ENCODE data around the gene SND1. TPM values are rescaled to one million over a fixed set of nuclear protein-coding genes. Genes with fewer than 3 reads are reported as not detected.

The SND1 gene
- total and polyA plus RNA-seq, 2 of the 4 experiments (the other 2 are of a cell fraction), result 154 to 294 TPM

- in situ Hi-C loops (cut with MboI; ENCODE audit: low sequenced_read_pairs), result no loop called here
- Histone ChIP-seq H2BK120ac (ENCODE audit: low read depth, low read length) (no peak overlapping the region), H3K9me3 (ENCODE audit: control insufficient read depth, insufficient read depth, low read length) (peaks cover 5% of the 10 kb centered on the region), H2AK9ac (replicated peaks; ENCODE audit: low read depth, low read length, poor library complexity) (no peak overlapping the region), H2BK5ac (ENCODE audit: low read depth, low read length, poor library complexity, severe bottlenecking) (no peak overlapping the region), H3K14ac (replicated peaks; ENCODE audit: low read depth, low read length) (no peak overlapping the region), H3K36me3 (ENCODE audit: control insufficient read depth, insufficient read depth, low read length) (no peaks in the 10 kb centered on the region), H3K79me1 (ENCODE audit: low read depth in 1 of 2, low read length in 2 of 2) (no peaks in the 10 kb centered on the region), H4K91ac (ENCODE audit: insufficient read depth, low read depth, low read length) (no peak overlapping the region), H3K4me1 (ENCODE audit: control insufficient read depth, insufficient read depth, low read length) (no peaks in the 10 kb centered on the region), H3K56ac (ENCODE audit: extremely low read depth, insufficient read depth, low read length) (no peak overlapping the region), H3K4me2 (ENCODE audit: low read depth, low read length) (no peak overlapping the region), H2BK20ac (ENCODE audit: low read depth, low read length) (no peak overlapping the region), H2AFZ (replicated peaks; ENCODE audit: low read length, poor library complexity) (no peak overlapping the region), H3K18ac (ENCODE audit: low read depth, low read length) (no peak overlapping the region), H3K27ac (ENCODE audit: insufficient read depth, low read length) (no peak overlapping the region), H4K8ac (ENCODE audit: low read depth in 2 of 2, low read length in 2 of 2) (no peak overlapping the region), H2BK15ac (ENCODE audit: low read depth, low read length) (no peak overlapping the region), H3K9ac (ENCODE audit: low read depth, low read length) (no peak overlapping the region), H3K23ac (ENCODE audit: low read depth, low read length) (no peak overlapping the region), H4K5ac (ENCODE audit: low read depth, low read length) (no peak overlapping the region), H2AK5ac (ENCODE audit: low read depth, low read length) (no peak overlapping the region), H3K4me3 (ENCODE audit: insufficient read depth, low read depth, low read length) (no peak overlapping the region), H3K27me3 (ENCODE audit: control insufficient read depth, insufficient read depth, low read length) (peaks cover 30% of the 10 kb centered on the region), H4K20me1 (ENCODE audit: insufficient read depth, low read length) (no peaks in the 10 kb centered on the region), H3K9me1 (ENCODE audit: insufficient read depth, low read length) (no peaks in the 10 kb centered on the region), H3K4ac (ENCODE audit: low read depth, low read length) (no peak overlapping the region)
- no peak for TF ChIP-seq MAZ (IDR thresholded peaks at IDR 0.05; ENCODE audit: borderline replicate concordance, low read depth, low read length)
- TF ChIP-seq NFE2L2 (IDR thresholded peaks at IDR 0.05; ENCODE audit: low read depth, low read length), result no peak
- no peak for TF ChIP-seq CHD1 (IDR thresholded peaks at IDR 0.05; ENCODE audit: low read depth, low read length)
- TF ChIP-seq, protein P1, sequence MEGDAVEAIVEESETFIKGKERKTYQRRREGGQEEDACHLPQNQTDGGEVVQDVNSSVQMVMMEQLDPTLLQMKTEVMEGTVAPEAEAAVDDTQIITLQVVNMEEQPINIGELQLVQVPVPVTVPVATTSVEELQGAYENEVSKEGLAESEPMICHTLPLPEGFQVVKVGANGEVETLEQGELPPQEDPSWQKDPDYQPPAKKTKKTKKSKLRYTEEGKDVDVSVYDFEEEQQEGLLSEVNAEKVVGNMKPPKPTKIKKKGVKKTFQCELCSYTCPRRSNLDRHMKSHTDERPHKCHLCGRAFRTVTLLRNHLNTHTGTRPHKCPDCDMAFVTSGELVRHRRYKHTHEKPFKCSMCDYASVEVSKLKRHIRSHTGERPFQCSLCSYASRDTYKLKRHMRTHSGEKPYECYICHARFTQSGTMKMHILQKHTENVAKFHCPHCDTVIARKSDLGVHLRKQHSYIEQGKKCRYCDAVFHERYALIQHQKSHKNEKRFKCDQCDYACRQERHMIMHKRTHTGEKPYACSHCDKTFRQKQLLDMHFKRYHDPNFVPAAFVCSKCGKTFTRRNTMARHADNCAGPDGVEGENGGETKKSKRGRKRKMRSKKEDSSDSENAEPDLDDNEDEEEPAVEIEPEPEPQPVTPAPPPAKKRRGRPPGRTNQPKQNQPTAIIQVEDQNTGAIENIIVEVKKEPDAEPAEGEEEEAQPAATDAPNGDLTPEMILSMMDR (conservative IDR thresholded peaks at IDR 0.05; ENCODE audit: low read depth, low read length), result no peak
- TF ChIP-seq BHLHE40 (IDR thresholded peaks at IDR 0.05; ENCODE audit: low read depth, low read length), result no peak
- no peak for TF ChIP-seq MXI1 (IDR thresholded peaks at IDR 0.05; ENCODE audit: borderline replicate concordance, low read depth, low read length)
- TF ChIP-seq SMC3 (IDR thresholded peaks at IDR 0.05; ENCODE audit: low read depth, low read length), result no peak
- TF ChIP-seq MAFK (IDR thresholded peaks at IDR 0.05; ENCODE audit: low read depth, low read length), result no peak
- no peak for TF ChIP-seq RAD21 (IDR thresholded peaks at IDR 0.05; ENCODE audit: low read length)
- TF ChIP-seq ELK1 (IDR thresholded peaks at IDR 0.05; ENCODE audit: borderline replicate concordance, low read depth, low read length), result no peak
- ATAC-seq (ENCODE audit: low read depth), result no peak
- dilution Hi-C loops (cut with HindIII; ENCODE audit: low sequenced_read_pairs, unreplicated experiment), result no loop called here
- intact Hi-C loops (cut with micrococcal nuclease), result no loop called here
- no TSS peak for BruUV-seq (replicated peaks)
- DNase-seq, result no peak
- 100% methylated on average over 1 of the region's 6 CpGs; no CpG with 5 or more reads in 1 of the 2 experiments for WGBS, 2 experiments (ENCODE audit: extremely low coverage in 2 of 2, insufficient read length in 1 of 2)
- ChIA-PET POLR2A (ENCODE audit: unreplicated experiment) (no interaction called here), CTCF (no interaction called here)
Observed at GRCh38 chr7:127609297-127609696, 42.7 kb upstream of the SND1 start.
